Non-pigmented ciliary epithelial cell (primary cell): ENCODE results near the gene FLNA.
A peak's percentile ranks its signal among the peaks of the same experiment; 100 is the strongest.

Experiments
- DNase-seq: peaks from one replicate; pipeline ENCODE4 v3.0.0-alpha.2; 2010; ENCODE audit warnings: low read depth

FLNA gene

GRCh38 chrX:154373340-154374306 lies 811 bp downstream of the FLNA start:
- no peak for DNase-seq

- no peak for DNase-seq
Measured at GRCh38 chrX:154372612-154373022, 1.8 kb downstream of the FLNA start.

GRCh38 chrX:154371789-154372300 lies 2.6 kb downstream of the FLNA start:
- no peak for DNase-seq

- peak; percentile 43 for DNase-seq
Measured at GRCh38 chrX:154371017-154371788, 3.2 kb downstream of the FLNA start.

GRCh38 chrX:154370300-154371016 lies 4.0 kb downstream of the FLNA start:
- no peak for DNase-seq

GRCh38 chrX:154369449-154370299 lies 4.8 kb downstream of the FLNA start:
- DNase-seq: peak; percentile 78

GRCh38 chrX:154368630-154369448 lies 5.6 kb downstream of the FLNA start:
- DNase-seq: peak; percentile 65

GRCh38 chrX:154367474-154368308 lies 6.7 kb downstream of the FLNA start:
- DNase-seq: no peak

GRCh38 chrX:154366666-154367055 lies 7.8 kb downstream of the FLNA start:
- DNase-seq: no peak

GRCh38 chrX:154365997-154366665 lies 8.3 kb downstream of the FLNA start:
- DNase-seq: no peak

- no peak for DNase-seq
Measured at GRCh38 chrX:154365052-154365600, 9.3 kb downstream of the FLNA start.

- no peak for DNase-seq
Measured at GRCh38 chrX:154363706-154364439, 10.6 kb downstream of the FLNA start.

- no peak for DNase-seq
Measured at GRCh38 chrX:154362085-154362742, 12.2 kb downstream of the FLNA start.

GRCh38 chrX:154360155-154360713 lies 14.2 kb downstream of the FLNA start:
- no peak for DNase-seq

GRCh38 chrX:154359362-154360154 lies 14.9 kb downstream of the FLNA start:
- no peak for DNase-seq

- no peak for DNase-seq
Measured at GRCh38 chrX:154358829-154359228, 15.6 kb downstream of the FLNA start.
